ENCODE measurements around the gene LOXL4. TPM values are rescaled to one million over a fixed set of nuclear protein-coding genes. Genes with fewer than 3 reads are reported as not detected.

LOXL4 gene
- total RNA-seq: not detected
- polyA plus RNA-seq: 0.43 TPM

DNA sequence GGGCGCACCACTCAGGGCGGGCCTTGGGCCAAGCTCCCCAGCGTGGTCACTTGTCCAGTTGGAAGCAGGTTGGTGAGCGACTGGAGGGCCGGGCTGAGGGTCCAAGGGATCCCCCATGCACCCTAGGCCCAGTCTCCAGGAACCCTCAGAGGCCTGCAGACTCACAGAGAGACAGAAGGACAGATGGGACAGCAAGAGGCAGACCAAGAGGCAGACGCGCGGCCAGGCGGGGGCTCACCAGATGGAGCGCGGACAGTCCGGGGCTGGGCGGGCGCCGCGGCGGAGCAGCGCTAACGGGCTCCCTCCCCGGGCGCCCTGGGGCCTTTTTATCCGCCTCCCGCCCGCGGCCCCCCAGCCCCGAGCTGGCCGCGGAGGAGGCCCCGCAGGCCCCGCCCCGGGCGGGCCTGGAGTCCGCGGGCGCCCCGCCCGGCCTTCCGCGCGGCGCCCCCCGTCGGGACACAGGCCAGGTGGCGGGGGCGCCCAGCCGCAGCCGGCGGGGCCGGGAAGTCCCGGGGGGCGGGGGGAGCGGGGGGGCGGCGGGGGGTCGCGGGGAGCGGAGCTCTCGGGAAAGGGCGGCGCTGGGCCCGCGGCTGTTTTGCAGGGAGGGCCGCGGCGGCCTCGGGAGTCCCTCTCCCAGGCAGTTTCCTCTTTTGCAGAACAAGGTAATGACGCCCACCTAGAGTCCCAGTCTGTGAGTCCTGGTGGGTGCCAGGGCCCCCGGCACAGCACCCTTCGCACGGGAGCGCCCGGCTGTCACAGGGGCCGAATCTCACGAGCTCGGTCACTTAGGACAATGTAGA, at the start of gene LOXL4:
LOXL4 (minus strand) TSS at position 301 of the 800 bp plus-strand sequence. CDS start 5,175 bp downstream, outside the sequence.
- H3K4me1 ChIP-seq (ENCODE audit: insufficient read depth, low read length): peaks cover 4% of the 10 kb centered on the region
- ChIA-PET POLR2A (no interaction called here), CTCF (no interaction called here)
- peak within 1 kb of the TSS; percentile 71 to 90 (median 76) for H3K4me3 Mint-ChIP-seq
- peaks cover 0 to 2% (median 0%) of the 10 kb centered on the region in 3 donors for H3K36me3 Mint-ChIP-seq
- peaks cover 3% of the 10 kb centered on the region for H3K27me3 ChIP-seq (ENCODE audit: insufficient read depth, low read length, poor library complexity, severe bottlenecking)
- H3K27ac ChIP-seq (ENCODE audit: low read depth, low read length): no peak within 1 kb of the TSS
- H3K9me3 ChIP-seq (ENCODE audit: low read length): no peaks in the 10 kb centered on the region
- H3K4me3 ChIP-seq (ENCODE audit: low read length): peak within 1 kb of the TSS; percentile 28
- peaks cover 27 to 60% of the 10 kb centered on the region in 2 donors for H3K27me3 Mint-ChIP-seq
- H3K4me1 Mint-ChIP-seq: peaks cover 4 to 13% (median 6%) of the 10 kb centered on the region in 3 donors
- H3K27ac Mint-ChIP-seq: peak within 1 kb of the TSS in 4 of 8 donors; percentile 35 to 85 (median 72)
- no peaks in the 10 kb centered on the region for H3K36me3 ChIP-seq (ENCODE audit: insufficient read depth, low read length)
- peak in 3 of 5 donors; percentile 4 to 20 (median 15) for DNase-seq
- no peaks in the 10 kb centered on the region for H3K9me3 Mint-ChIP-seq

DNA sequence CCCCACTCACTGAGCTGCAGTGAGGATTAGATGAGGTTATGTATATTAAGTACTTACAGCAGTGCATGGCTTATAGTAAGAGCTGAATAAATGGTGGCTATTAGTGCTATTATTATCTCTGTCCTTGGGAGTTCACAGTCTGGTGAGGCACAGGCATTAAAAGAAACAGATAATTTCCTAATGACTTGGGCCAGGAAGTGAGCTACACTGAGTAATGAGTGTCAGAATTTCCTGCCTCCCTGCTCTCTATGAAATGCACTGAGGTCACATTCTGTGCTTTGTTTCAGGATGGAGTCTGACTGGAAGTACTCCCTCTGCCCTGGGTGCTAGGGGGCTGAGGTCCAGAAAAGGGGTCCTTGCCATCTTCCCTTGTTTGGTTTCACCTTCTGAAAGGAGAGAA, 48.7 kb upstream of the LOXL4 start:
- Histone ChIP-seq H3K4me3 (ENCODE audit: low read length) (no peak overlapping the region), H3K36me3 (ENCODE audit: insufficient read depth, low read length) (no peaks in the 10 kb centered on the region), H3K4me1 (ENCODE audit: insufficient read depth, low read length) (no peaks in the 10 kb centered on the region), H3K9me3 (ENCODE audit: low read length) (no peaks in the 10 kb centered on the region), H3K27ac (ENCODE audit: low read depth, low read length) (no peak overlapping the region), H3K27me3 (ENCODE audit: insufficient read depth, low read length, poor library complexity, severe bottlenecking) (no peaks in the 10 kb centered on the region)
- Mint-ChIP-seq H3K27me3 (peaks cover 18 to 37% of the 10 kb centered on the region in 2 donors), H3K4me1 (peaks cover 0 to 4% (median 0%) of the 10 kb centered on the region in 3 donors), H3K27ac (peak overlapping the region in 1 of 8 donors; percentile 4), H3K9me3 (no peaks in the 10 kb centered on the region), H3K36me3 (no peaks in the 10 kb centered on the region), H3K4me3 (no peak overlapping the region)
- DNase-seq: no peak
- CTCF ChIA-PET: no interaction called here
- POLR2A ChIA-PET: no interaction called here

DNA sequence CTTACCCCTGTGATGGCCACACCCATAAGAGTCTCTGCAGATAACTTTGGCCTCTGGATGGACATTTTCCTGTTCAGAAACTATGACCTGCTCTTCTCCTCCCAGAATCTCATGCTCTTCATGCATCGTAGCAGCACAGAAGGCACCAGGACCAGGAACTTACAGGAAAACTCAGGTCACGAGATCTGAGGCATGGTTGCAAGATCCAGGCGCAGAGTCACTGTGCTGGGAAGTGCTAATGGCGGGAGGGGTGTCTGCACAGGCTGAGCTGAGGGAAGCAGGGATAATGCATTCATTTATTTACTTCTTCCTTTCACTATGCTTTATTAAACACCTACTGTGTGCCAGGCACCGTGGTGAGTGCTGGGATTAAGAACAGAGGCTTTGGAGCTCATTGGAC, 48.2 kb upstream of the LOXL4 start:
- Mint-ChIP-seq H3K9me3 (no peaks in the 10 kb centered on the region), H3K27ac (no peak overlapping the region), H3K4me3 (no peak overlapping the region), H3K36me3 (no peaks in the 10 kb centered on the region), H3K4me1 (peaks cover 0 to 4% (median 0%) of the 10 kb centered on the region in 3 donors), H3K27me3 (peaks cover 18 to 37% of the 10 kb centered on the region in 2 donors)
- H3K9me3 ChIP-seq (ENCODE audit: low read length): no peaks in the 10 kb centered on the region
- POLR2A ChIA-PET: no interaction called here
- DNase-seq: no peak
- CTCF ChIA-PET: no interaction called here
- H3K4me1 ChIP-seq (ENCODE audit: insufficient read depth, low read length): no peaks in the 10 kb centered on the region
- no peaks in the 10 kb centered on the region for H3K27me3 ChIP-seq (ENCODE audit: insufficient read depth, low read length, poor library complexity, severe bottlenecking)
- no peak overlapping the region for H3K4me3 ChIP-seq (ENCODE audit: low read length)
- H3K36me3 ChIP-seq (ENCODE audit: insufficient read depth, low read length): no peaks in the 10 kb centered on the region
- H3K27ac ChIP-seq (ENCODE audit: low read depth, low read length): no peak overlapping the region

DNA sequence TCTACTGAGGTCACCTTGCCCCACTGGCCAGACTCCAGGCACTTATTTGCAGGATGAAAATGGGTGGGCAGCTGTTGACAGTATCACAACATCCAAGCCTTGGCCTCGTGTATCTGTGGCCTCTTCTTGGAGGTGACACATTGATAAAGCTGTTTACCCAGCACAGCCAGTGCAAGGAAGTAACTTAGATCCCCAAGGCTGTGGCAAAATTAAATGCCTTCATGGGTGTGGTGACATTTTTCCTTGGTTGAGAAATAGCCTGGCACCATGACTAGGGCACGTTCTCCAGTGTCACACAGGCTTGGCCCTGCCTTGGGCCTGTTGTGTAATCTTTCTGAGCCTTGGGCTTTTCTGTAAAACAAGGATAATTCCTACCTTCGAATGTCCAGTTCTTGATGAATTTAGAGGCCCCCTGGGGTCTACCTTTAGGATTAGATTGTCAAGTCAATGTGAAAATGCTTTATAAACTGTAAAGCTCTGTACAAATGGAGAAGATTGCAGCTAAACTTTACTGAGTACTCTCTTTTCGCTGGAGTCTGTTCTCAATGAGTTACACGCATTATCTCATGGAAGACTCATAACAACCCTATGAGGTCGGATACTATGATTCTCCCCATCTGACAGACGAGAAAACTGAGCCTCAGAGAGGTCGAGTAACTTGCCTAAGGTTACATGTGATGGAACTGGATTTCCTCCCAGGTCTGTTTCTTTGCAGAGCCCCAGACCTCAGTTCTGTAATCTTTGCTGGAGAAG, 46.7 kb upstream of the LOXL4 start:
- Histone ChIP-seq H3K27me3 (ENCODE audit: insufficient read depth, low read length, poor library complexity, severe bottlenecking) (no peaks in the 10 kb centered on the region), H3K4me1 (ENCODE audit: insufficient read depth, low read length) (no peaks in the 10 kb centered on the region), H3K36me3 (ENCODE audit: insufficient read depth, low read length) (no peaks in the 10 kb centered on the region), H3K27ac (ENCODE audit: low read depth, low read length) (no peak overlapping the region), H3K9me3 (ENCODE audit: low read length) (no peaks in the 10 kb centered on the region), H3K4me3 (ENCODE audit: low read length) (no peak overlapping the region)
- H3K9me3 Mint-ChIP-seq: no peaks in the 10 kb centered on the region
- H3K36me3 Mint-ChIP-seq: peaks cover 0 to 2% (median 0%) of the 10 kb centered on the region in 3 donors
- peaks cover 0 to 4% (median 0%) of the 10 kb centered on the region in 3 donors for H3K4me1 Mint-ChIP-seq
- peaks cover 15 to 48% of the 10 kb centered on the region in 2 donors for H3K27me3 Mint-ChIP-seq
- no peak overlapping the region for H3K4me3 Mint-ChIP-seq
- POLR2A ChIA-PET: no interaction called here
- DNase-seq: no peak
- CTCF ChIA-PET: no interaction called here
- peak overlapping the region in 1 of 8 donors; percentile 62 for H3K27ac Mint-ChIP-seq

DNA sequence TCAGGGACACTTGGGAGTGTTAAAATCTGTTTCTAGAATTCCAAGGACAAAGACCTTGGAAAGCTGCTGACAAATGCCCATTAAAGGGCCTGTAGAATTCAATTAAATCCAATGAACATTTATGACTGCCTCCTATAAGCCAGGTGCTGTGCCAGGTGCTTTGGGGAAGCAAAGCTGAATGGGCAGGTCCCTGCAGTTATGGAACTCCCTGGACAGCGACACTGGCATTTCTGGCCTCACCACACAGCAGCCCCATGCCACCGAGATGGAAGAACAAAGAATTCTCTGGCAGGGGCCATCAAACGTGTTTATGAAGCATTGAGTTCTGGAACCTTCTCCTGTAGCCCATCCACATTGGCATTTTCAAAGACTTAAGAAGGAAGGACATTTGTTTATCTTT, 45.6 kb upstream of the LOXL4 start:
- POLR2A ChIA-PET: no interaction called here
- H3K36me3 ChIP-seq (ENCODE audit: insufficient read depth, low read length): no peaks in the 10 kb centered on the region
- no peaks in the 10 kb centered on the region for H3K27me3 ChIP-seq (ENCODE audit: insufficient read depth, low read length, poor library complexity, severe bottlenecking)
- Mint-ChIP-seq H3K36me3 (peaks cover 0 to 2% (median 2%) of the 10 kb centered on the region in 3 donors), H3K27ac (no peak overlapping the region), H3K27me3 (peaks cover 20 to 53% of the 10 kb centered on the region in 2 donors), H3K4me3 (no peak overlapping the region), H3K9me3 (no peaks in the 10 kb centered on the region), H3K4me1 (peaks cover 0 to 8% (median 5%) of the 10 kb centered on the region in 3 donors)
- H3K9me3 ChIP-seq (ENCODE audit: low read length): no peaks in the 10 kb centered on the region
- CTCF ChIA-PET: interaction anchor here (2.6 kb wide), 1 partner anchor 9 kb away, joined by 6 read pairs; no protein-coding TSS in a partner anchor
- H3K4me1 ChIP-seq (ENCODE audit: insufficient read depth, low read length): no peaks in the 10 kb centered on the region
- DNase-seq: no peak
- H3K27ac ChIP-seq (ENCODE audit: low read depth, low read length): no peak overlapping the region
- H3K4me3 ChIP-seq (ENCODE audit: low read length): no peak overlapping the region

DNA sequence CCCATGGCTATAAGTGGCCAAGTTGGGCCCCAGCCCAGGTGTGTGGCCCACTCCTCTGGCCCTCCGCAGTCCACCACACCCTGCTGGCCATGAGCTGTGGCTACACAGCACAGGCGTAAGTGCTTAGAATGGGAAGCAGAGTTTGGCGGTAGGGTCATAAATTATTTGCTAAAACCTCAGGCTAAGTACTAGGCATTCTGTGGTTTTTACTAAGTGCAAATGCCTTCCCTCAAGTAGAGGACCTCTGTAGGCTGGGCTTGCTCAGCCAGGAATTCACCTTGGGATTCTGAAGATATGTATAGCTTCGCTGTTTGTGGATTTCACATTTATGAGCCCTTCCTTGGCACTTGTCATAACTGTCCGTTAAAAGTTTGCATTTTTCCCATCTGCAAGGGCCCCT, 44.8 kb upstream of the LOXL4 start:
- H3K4me3 ChIP-seq (ENCODE audit: low read length): no peak overlapping the region
- H3K27ac ChIP-seq (ENCODE audit: low read depth, low read length): no peak overlapping the region
- Mint-ChIP-seq H3K9me3 (no peaks in the 10 kb centered on the region), H3K27ac (peak overlapping the region in 1 of 8 donors; percentile 60), H3K27me3 (peaks cover 24 to 58% of the 10 kb centered on the region in 2 donors), H3K4me1 (peaks cover 0 to 8% (median 5%) of the 10 kb centered on the region in 3 donors), H3K4me3 (no peak overlapping the region), H3K36me3 (peaks cover 0 to 3% (median 2%) of the 10 kb centered on the region in 3 donors)
- DNase-seq: no peak
- POLR2A ChIA-PET: no interaction called here
- no peaks in the 10 kb centered on the region for H3K27me3 ChIP-seq (ENCODE audit: insufficient read depth, low read length, poor library complexity, severe bottlenecking)
- H3K36me3 ChIP-seq (ENCODE audit: insufficient read depth, low read length): no peaks in the 10 kb centered on the region
- CTCF ChIA-PET: interaction anchor here (2.6 kb wide), 1 partner anchor 10 kb away, joined by 6 read pairs; no protein-coding TSS in a partner anchor
- no peaks in the 10 kb centered on the region for H3K9me3 ChIP-seq (ENCODE audit: low read length)
- no peaks in the 10 kb centered on the region for H3K4me1 ChIP-seq (ENCODE audit: insufficient read depth, low read length)

DNA sequence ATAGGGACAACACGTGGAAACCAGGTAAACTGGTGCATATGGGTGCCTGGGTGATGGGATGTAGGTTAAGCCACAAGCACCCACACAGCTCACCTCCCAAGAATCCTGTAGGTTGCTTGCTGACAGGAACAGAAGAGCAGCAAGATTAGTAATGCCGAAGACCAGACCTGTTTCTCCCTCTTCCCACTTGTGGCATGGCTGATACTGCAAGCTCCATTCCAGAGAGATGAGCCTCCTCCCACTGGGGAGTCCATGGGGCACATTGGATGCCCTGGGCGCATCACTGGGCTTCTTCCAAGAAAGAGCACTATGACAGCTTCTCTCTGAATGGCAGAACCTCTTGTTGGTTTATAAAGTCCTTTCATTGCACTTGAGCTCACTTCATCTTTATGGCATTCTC, 44.4 kb upstream of the LOXL4 start:
- Mint-ChIP-seq H3K4me3 (no peak overlapping the region), H3K27ac (peak overlapping the region in 1 of 8 donors; percentile 60), H3K9me3 (no peaks in the 10 kb centered on the region), H3K27me3 (peaks cover 24 to 63% of the 10 kb centered on the region in 2 donors), H3K4me1 (peaks cover 0 to 8% (median 5%) of the 10 kb centered on the region in 3 donors), H3K36me3 (peaks cover 0 to 3% (median 2%) of the 10 kb centered on the region in 3 donors)
- CTCF ChIA-PET: interaction anchor here (2.6 kb wide), 1 partner anchor 11 kb away, joined by 6 read pairs; no protein-coding TSS in a partner anchor
- DNase-seq: no peak
- no peaks in the 10 kb centered on the region for H3K4me1 ChIP-seq (ENCODE audit: insufficient read depth, low read length)
- POLR2A ChIA-PET: no interaction called here
- H3K27me3 ChIP-seq (ENCODE audit: insufficient read depth, low read length, poor library complexity, severe bottlenecking): no peaks in the 10 kb centered on the region
- no peak overlapping the region for H3K27ac ChIP-seq (ENCODE audit: low read depth, low read length)
- no peak overlapping the region for H3K4me3 ChIP-seq (ENCODE audit: low read length)
- no peaks in the 10 kb centered on the region for H3K9me3 ChIP-seq (ENCODE audit: low read length)
- H3K36me3 ChIP-seq (ENCODE audit: insufficient read depth, low read length): no peaks in the 10 kb centered on the region

DNA sequence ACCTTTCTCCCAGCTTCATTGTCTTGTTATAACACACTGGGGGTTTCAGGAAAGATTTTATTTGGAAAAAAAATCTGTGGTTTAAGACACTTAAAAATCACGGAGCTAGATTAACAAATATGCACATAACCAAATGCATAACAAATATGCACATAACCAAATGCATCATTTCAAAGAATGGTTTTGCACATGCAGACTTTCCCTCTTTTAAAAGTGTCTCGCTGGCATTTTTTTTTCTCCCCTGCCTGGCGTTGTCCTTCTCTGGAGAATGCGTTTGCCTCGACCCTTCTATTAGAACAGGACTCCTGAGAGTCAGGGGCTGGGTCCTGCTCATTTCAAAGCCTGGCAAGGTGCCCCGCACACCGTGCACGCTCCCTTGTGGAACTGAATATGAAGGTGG, 42.7 kb upstream of the LOXL4 start:
- Histone ChIP-seq H3K27me3 (ENCODE audit: insufficient read depth, low read length, poor library complexity, severe bottlenecking) (no peaks in the 10 kb centered on the region), H3K4me3 (ENCODE audit: low read length) (no peak overlapping the region), H3K4me1 (ENCODE audit: insufficient read depth, low read length) (no peaks in the 10 kb centered on the region), H3K27ac (ENCODE audit: low read depth, low read length) (no peak overlapping the region), H3K36me3 (ENCODE audit: insufficient read depth, low read length) (no peaks in the 10 kb centered on the region), H3K9me3 (ENCODE audit: low read length) (no peaks in the 10 kb centered on the region)
- peaks cover 24 to 64% of the 10 kb centered on the region in 2 donors for H3K27me3 Mint-ChIP-seq
- no peak overlapping the region for H3K27ac Mint-ChIP-seq
- H3K4me1 Mint-ChIP-seq: peaks cover 0 to 5% (median 4%) of the 10 kb centered on the region in 3 donors
- ChIA-PET CTCF (no interaction called here), POLR2A (no interaction called here)
- peak overlapping the region in 1 of 7 donors; percentile 36 for H3K4me3 Mint-ChIP-seq
- no peak for DNase-seq
- H3K9me3 Mint-ChIP-seq: peaks cover 0 to 8% (median 0%) of the 10 kb centered on the region in 5 donors
- H3K36me3 Mint-ChIP-seq: peaks cover 0 to 11% (median 6%) of the 10 kb centered on the region in 3 donors

All from CD8-positive, alpha-beta memory T cell (primary cell).